Measurements from ENCODE around the gene ARCN1. TPM values are rescaled to one million over a fixed set of nuclear protein-coding genes. Genes with fewer than 3 reads are reported as not detected.
A peak's percentile ranks its signal among the peaks of the same experiment; 100 is the strongest.

The ARCN1 gene
- total RNA-seq, 1 donor = 210 TPM

- H3K4me3 ChIP-seq (ENCODE audit: low read depth, low read length) = no peak overlapping the region
- DNase-seq (ENCODE audit: low read depth) = no peak
- no peak for TF ChIP-seq CTCF (IDR thresholded peaks at IDR 0.05; ENCODE audit: insufficient read depth, low read length)
Measured at GRCh38 chr11:118544647-118545010, 27.6 kb upstream of the ARCN1 start.

- no peak for DNase-seq (ENCODE audit: low read depth)
- H3K4me3 ChIP-seq (ENCODE audit: low read depth, low read length) = no peak overlapping the region
- TF ChIP-seq CTCF (IDR thresholded peaks at IDR 0.05; ENCODE audit: insufficient read depth, low read length) = no peak
Measured at GRCh38 chr11:118545533-118545932, 26.7 kb upstream of the ARCN1 start.

GRCh38 chr11:118547132-118547531 lies 25.1 kb upstream of the ARCN1 start:
- DNase-seq (ENCODE audit: low read depth) = no peak
- TF ChIP-seq CTCF (IDR thresholded peaks at IDR 0.05; ENCODE audit: insufficient read depth, low read length) = no peak
- no peak overlapping the region for H3K4me3 ChIP-seq (ENCODE audit: low read depth, low read length)

GRCh38 chr11:118552341-118552740 lies 19.9 kb upstream of the ARCN1 start:
- no peak for TF ChIP-seq CTCF (IDR thresholded peaks at IDR 0.05; ENCODE audit: insufficient read depth, low read length)
- H3K4me3 ChIP-seq (ENCODE audit: low read depth, low read length) = no peak overlapping the region
- no peak for DNase-seq (ENCODE audit: low read depth)

- no peak overlapping the region for H3K4me3 ChIP-seq (ENCODE audit: low read depth, low read length)
- TF ChIP-seq CTCF (IDR thresholded peaks at IDR 0.05; ENCODE audit: insufficient read depth, low read length) = no peak
- no peak for DNase-seq (ENCODE audit: low read depth)
Measured at GRCh38 chr11:118560806-118561205, 11.4 kb upstream of the ARCN1 start.

GRCh38 chr11:118565051-118565450 lies 7.2 kb upstream of the ARCN1 start:
- DNase-seq (ENCODE audit: low read depth) = peak; percentile 79
- peak overlapping the region; percentile 79 for H3K4me3 ChIP-seq (ENCODE audit: low read depth, low read length)
- no peak for TF ChIP-seq CTCF (IDR thresholded peaks at IDR 0.05; ENCODE audit: insufficient read depth, low read length)

GRCh38 chr11:118569670-118570069 lies 2.5 kb upstream of the ARCN1 start:
- no peak for DNase-seq (ENCODE audit: low read depth)
- no peak for TF ChIP-seq CTCF (IDR thresholded peaks at IDR 0.05; ENCODE audit: insufficient read depth, low read length)
- no peak overlapping the region for H3K4me3 ChIP-seq (ENCODE audit: low read depth, low read length)

Measured in fibroblast of the aortic adventitia (primary cell).